Epithelial cell of proximal tubule (primary cell): ENCODE results near the gene INTS3. TPM values are rescaled to one million over a fixed set of nuclear protein-coding genes. Genes with fewer than 3 reads are reported as not detected.

Experiments used
- DNase-seq: peaks from one replicate; pipeline ENCODE4 v3.0.0-alpha.2; 2011; ENCODE audit warnings: low read depth
- H3K4me3 ChIP-seq: 2 replicates; pipeline ENCODE4 v1.5.1; 2011; ENCODE audit warnings: low read depth, mild to moderate bottlenecking, low read length
- CTCF ChIP-seq: conservative IDR thresholded peaks from 2 replicates; pipeline ENCODE4 v1.5.1; 2012; ENCODE audit warnings: low read depth, mild to moderate bottlenecking, low read length
- total RNA-seq: library from RNA; depleted of rRNA; stranded (reverse); fragments of >200 nt; gene quantifications from 2 replicates; pipeline ENCODE4 v1.2.3, GENCODE V29; 2015

INTS3 gene
- total RNA-seq, 1 donor from 2014 or later, result 30.3 TPM

- no peak for DNase-seq
- no peak for TF ChIP-seq CTCF
- H3K4me3 ChIP-seq, result peak within 1 kb of the TSS; percentile 65
Observed at GRCh38 chr1:153774780-153775457, 47.1 kb downstream of the INTS3 start, which contains the start of gene SLC27A3. SLC27A3 (plus strand) TSS chr1:153775407; CDS start chr1:153775498, 91 bp downstream.

GRCh38 chr1:153775458-153776327 is 47.8 kb downstream of the INTS3 start:
- TF ChIP-seq CTCF, result no peak
- no peak for DNase-seq
- H3K4me3 ChIP-seq, result peak overlapping the region; percentile 65

GRCh38 chr1:153776352-153776751 is 48.5 kb downstream of the INTS3 start:
- TF ChIP-seq CTCF, result no peak
- no peak for DNase-seq
- peak overlapping the region; percentile 65 for H3K4me3 ChIP-seq

- no peak for TF ChIP-seq CTCF
- H3K4me3 ChIP-seq, result peak overlapping the region; percentile 65
- DNase-seq, result no peak
Observed at GRCh38 chr1:153776845-153777370, 49.1 kb downstream of the INTS3 start.

- peak overlapping the region; percentile 4 for H3K4me3 ChIP-seq
- no peak for DNase-seq
- no peak for TF ChIP-seq CTCF
Observed at GRCh38 chr1:153777648-153778047, 49.8 kb downstream of the INTS3 start.

- no peak for DNase-seq
- no peak overlapping the region for H3K4me3 ChIP-seq
- TF ChIP-seq CTCF, result no peak
Observed at GRCh38 chr1:153778051-153778823, 50.4 kb downstream of the INTS3 start.
